Thoracic aorta (tissue), 2 donors: ENCODE data around the gene HEMGN. TPM values are rescaled to one million over a fixed set of nuclear protein-coding genes. Genes with fewer than 3 reads are reported as not detected.

ENCODE experiments used
- ATAC-seq: fragments of 150-250 bp; one replicate; pipeline ENCODE4 v1.8.0; 2017; ENCODE audit warnings: low read depth; ENCODE audit not compliant: insufficient number of reproducible peaks, low FRiP score
- DNase-seq: peaks from one replicate; pipeline ENCODE4 v3.0.0-alpha.2; 2020; ENCODE audit warnings: low spot score
- H3K27ac ChIP-seq, 2 donors: fragments of 200-600 bp; sonication (generic); 1 replicate in 1 of 2; 2 replicates in 1 of 2; pipeline ENCODE4 v1.5.1; 2016; ENCODE audit warnings: mild to moderate bottlenecking in 2 of 2, moderate library complexity in 2 of 2
- H3K27me3 ChIP-seq: fragments of 200-600 bp; sonication (generic); replicated peaks from 2 replicates; pipeline ENCODE4 v1.6.0; 2016; ENCODE audit warnings: mild to moderate bottlenecking; ENCODE audit not compliant: insufficient read depth
- H3K36me3 ChIP-seq: fragments of 200-600 bp; sonication (generic); one replicate; pipeline ENCODE4 v1.5.1; 2016
- H3K4me1 ChIP-seq, 2 donors: fragments of 200-600 bp; sonication (generic); 1 replicate in 1 of 2; 2 replicates in 1 of 2; pipeline versions ENCODE4 v1.5.1 to v1.6.0; 2016; ENCODE audit warnings: low read depth in 2 of 2, mild to moderate bottlenecking in 1 of 2; ENCODE audit not compliant: control insufficient read depth in 1 of 2
- H3K4me3 ChIP-seq: fragments of 200-600 bp; sonication (generic); 2 replicates; pipeline ENCODE4 v1.5.1; 2016; ENCODE audit warnings: mild to moderate bottlenecking
- H3K9me3 ChIP-seq: fragments of 200-600 bp; sonication (generic); 2 replicates; pipeline ENCODE4 v1.5.1; 2016
- total RNA-seq, 2 donors: library from RNA; depleted of rRNA; stranded (reverse); fragments of >200 nt; gene quantifications; one replicate each; pipeline versions ENCODE4 v1.1.0 to v1.2.3, GENCODE V29; 2016
- TF ChIP-seq, protein P1 (sequence below): fragments of 200-600 bp; sonication (generic); IDR thresholded peaks from one replicate; pipeline ENCODE4 v1.5.1; 2019; ENCODE audit warnings: antibody characterized with exemption

HEMGN gene
- total RNA-seq, 2 donors from 2014 or later, result 0.42 TPM; not detected in 1

DNA sequence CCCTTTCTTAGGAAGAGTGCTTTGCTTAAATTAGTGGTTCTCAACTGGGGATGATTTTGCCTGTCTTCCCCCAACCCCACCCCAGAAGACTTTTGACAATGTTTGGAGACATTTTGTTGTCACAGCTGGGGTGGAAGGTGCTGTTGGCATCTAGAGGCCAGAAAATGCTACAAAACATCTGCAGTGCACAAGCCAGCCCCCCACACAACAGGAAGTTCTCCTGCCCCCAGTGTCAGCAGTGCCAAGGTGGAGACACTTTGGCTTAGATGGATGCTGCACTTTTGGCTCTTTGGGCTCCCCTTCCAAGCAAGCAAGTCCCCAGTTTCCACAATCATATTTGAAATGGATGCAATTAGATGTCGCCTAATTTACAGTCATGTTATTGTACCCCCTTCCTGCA lies 2.7 kb downstream of the HEMGN start:
- Histone ChIP-seq H3K4me3 (no peak overlapping the region), H3K27me3 (no peaks in the 10 kb centered on the region), H3K4me1 (no peaks in the 10 kb centered on the region), H3K27ac (no peak overlapping the region), H3K36me3 (no peaks in the 10 kb centered on the region), H3K9me3 (no peaks in the 10 kb centered on the region)
- TF ChIP-seq, protein P1, sequence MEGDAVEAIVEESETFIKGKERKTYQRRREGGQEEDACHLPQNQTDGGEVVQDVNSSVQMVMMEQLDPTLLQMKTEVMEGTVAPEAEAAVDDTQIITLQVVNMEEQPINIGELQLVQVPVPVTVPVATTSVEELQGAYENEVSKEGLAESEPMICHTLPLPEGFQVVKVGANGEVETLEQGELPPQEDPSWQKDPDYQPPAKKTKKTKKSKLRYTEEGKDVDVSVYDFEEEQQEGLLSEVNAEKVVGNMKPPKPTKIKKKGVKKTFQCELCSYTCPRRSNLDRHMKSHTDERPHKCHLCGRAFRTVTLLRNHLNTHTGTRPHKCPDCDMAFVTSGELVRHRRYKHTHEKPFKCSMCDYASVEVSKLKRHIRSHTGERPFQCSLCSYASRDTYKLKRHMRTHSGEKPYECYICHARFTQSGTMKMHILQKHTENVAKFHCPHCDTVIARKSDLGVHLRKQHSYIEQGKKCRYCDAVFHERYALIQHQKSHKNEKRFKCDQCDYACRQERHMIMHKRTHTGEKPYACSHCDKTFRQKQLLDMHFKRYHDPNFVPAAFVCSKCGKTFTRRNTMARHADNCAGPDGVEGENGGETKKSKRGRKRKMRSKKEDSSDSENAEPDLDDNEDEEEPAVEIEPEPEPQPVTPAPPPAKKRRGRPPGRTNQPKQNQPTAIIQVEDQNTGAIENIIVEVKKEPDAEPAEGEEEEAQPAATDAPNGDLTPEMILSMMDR, result no peak
- DNase-seq (no peak), ATAC-seq (no peak)

DNA sequence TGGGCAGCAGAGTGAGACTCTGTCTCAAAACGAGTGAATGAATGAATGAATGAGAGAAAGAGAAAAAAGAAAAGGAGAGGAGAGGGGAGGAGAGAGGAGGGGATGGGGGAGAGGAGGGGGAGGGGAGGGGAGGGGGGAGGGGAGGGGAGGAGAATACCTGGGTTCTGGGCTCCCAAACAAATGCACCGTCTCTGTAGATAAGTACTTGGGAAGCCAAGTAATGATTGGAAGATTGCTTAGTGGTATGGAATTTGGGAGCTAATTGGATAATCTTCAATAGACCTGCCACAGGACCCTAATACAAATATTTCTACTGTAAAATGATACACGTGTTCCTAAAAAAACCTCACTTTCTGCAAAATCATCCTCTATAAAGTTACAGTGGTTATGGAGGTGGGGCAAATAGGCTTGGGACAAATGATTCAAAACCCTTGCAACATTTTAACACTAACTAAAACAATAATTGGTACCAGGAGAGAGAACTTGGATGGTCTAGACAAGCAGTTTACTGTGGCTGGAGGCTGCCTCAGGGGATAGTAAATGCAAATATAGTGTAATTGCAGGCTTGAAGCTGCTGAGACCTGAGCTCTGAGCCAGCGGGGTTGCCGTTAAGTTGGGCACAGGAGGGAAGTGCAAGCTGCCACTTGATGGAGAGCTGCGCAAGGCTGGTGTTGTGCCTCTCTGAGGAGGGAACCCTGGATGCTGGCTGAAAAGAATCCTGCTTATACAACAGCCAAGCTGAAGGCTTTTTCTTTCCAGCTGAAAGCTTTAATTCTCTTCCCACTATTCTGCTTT lies 3.5 kb downstream of the HEMGN start:
- H3K4me3 ChIP-seq, result no peak overlapping the region
- ATAC-seq (no peak), DNase-seq (no peak)
- no peaks in the 10 kb centered on the region for H3K27me3 ChIP-seq
- TF ChIP-seq, protein P1, result no peak
- no peaks in the 10 kb centered on the region for H3K4me1 ChIP-seq
- H3K9me3 ChIP-seq, result no peaks in the 10 kb centered on the region
- no peaks in the 10 kb centered on the region for H3K36me3 ChIP-seq
- no peak overlapping the region for H3K27ac ChIP-seq

DNA sequence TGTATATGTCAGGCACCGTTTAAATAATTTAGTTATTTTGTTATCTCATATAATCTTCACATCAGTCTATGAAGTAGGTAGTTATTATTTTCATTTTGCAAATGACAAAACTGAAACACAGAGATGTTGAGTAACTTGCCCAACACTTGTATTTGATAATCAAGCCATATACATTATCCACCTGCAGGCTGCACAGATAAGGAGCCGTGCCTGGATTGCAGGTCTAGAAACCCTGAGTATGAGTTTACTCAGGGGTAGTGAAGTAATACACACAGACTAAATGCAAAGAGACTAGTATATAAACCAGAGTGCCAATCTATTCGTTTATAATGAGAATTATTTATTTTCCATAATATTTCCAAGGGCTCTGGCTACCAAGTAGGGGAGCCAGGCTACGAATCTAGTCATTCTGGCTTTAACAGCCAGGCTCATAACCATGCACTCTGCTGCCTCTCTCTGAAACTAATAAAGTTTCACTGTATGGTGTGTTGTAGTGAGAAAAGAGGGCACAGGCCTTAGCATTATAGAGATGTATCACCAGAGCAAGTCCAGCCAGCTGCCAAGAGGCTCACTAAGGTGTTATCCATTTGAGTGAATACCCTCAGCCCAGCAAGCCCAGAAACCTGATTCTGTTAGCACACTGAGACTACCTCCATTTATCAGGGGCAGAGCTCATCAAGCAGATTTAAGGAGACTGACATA lies 4.5 kb downstream of the HEMGN start:
- Histone ChIP-seq H3K27ac (no peak overlapping the region), H3K36me3 (no peaks in the 10 kb centered on the region), H3K9me3 (no peaks in the 10 kb centered on the region), H3K4me3 (no peak overlapping the region), H3K27me3 (no peaks in the 10 kb centered on the region), H3K4me1 (no peaks in the 10 kb centered on the region)
- DNase-seq, result no peak
- ATAC-seq, result no peak
- TF ChIP-seq, protein P1, result no peak

DNA sequence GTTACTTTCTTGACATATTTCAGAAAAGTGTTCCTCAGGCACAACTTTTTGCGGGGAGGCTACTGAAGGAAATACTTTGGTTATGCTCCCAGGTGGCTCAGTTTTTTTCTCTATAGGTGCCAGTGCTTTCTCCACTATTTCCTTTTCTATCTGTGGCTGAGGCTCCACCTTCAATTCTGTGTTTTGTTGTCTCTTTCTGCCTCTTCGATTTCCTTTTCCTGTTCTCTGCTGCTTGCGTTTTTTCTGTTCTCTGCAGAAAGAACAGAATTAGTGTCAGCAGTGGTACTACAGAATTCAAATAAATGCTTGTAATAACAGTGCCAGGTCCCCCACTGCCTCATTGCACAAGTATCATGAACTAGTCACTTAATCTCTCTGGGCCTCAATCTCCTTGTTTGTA lies 7.0 kb downstream of the HEMGN start:
- no peaks in the 10 kb centered on the region for H3K27me3 ChIP-seq
- no peak overlapping the region for H3K27ac ChIP-seq
- ATAC-seq (no peak), DNase-seq (no peak)
- H3K36me3 ChIP-seq, result no peaks in the 10 kb centered on the region
- TF ChIP-seq, protein P1, result no peak
- no peaks in the 10 kb centered on the region for H3K9me3 ChIP-seq
- no peak overlapping the region for H3K4me3 ChIP-seq
- H3K4me1 ChIP-seq, result no peaks in the 10 kb centered on the region

DNA sequence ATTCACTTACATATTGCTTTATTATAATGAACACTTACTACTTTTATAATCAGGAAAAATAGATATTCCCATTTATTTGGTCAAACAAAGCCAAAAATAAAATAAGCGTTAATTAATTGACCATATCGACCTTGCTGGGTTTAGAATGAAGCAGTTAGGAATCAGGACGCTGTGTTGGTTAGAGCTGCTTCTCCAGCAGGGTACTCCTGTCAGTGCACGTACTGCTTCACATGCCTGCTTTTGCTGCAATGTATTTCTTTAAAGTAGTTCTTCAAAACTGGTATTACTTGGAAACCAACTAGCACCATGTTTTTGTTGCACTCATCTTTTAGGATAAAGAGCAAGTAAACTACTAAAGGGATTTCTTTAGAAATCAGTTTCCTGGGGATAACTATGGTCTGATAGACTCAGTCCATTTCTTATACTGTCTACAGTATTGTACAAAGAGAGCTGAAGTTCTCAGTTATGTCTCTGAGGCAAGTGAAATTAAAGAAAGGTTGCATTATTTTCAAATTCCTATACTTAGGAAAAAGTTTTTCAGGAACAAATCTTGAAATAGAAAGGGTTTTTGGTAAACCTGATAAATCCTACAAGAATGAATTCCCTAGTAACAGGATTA lies 8.9 kb downstream of the HEMGN start:
- TF ChIP-seq, protein P1, result no peak
- DNase-seq (no peak), ATAC-seq (no peak)
- H3K36me3 ChIP-seq, result no peaks in the 10 kb centered on the region
- H3K4me1 ChIP-seq, result no peaks in the 10 kb centered on the region
- no peak overlapping the region for H3K4me3 ChIP-seq
- no peaks in the 10 kb centered on the region for H3K27me3 ChIP-seq
- no peaks in the 10 kb centered on the region for H3K9me3 ChIP-seq
- H3K27ac ChIP-seq, result no peak overlapping the region
